Regular cardiac myocyte (primary cell): ENCODE data around the gene PLXNA4. TPM values are rescaled to one million over a fixed set of nuclear protein-coding genes. Genes with fewer than 3 reads are reported as not detected.

ENCODE experiments used
- total RNA-seq: library from RNA; depleted of rRNA; stranded (reverse); fragments of >200 nt; gene quantifications from 2 replicates; pipeline ENCODE4 v1.2.3, GENCODE V29; 2014

PLXNA4 gene
- 7.9 and 8.4 TPM in 2 replicates for total RNA-seq

GRCh38 chr7:132575982-132576720 lies at the start of gene PLXNA4:
PLXNA4 (minus strand) TSS chr7:132576470; CDS start chr7:132508693, 67,777 bp downstream.

